K562 (cell line): ENCODE measurements around the gene CCDC78. TPM values are rescaled to one million over a fixed set of nuclear protein-coding genes. Genes with fewer than 3 reads are reported as not detected.
A peak's percentile ranks its signal among the peaks of the same experiment; 100 is the strongest.

Experiments used
- BRF2 ChIP-seq: IDR thresholded peaks from 3 replicates; pipeline ENCODE4 v1.6.1; 2011; ENCODE audit warnings: borderline replicate concordance, mild to moderate bottlenecking; ENCODE audit not compliant: insufficient read length, insufficient read depth
- ETV6 ChIP-seq, 3 experiments: fragments of 150-350 bp in 1 of 3; sonication (generic) in 1 of 3; formaldehyde crosslinking in 1 of 3; IDR thresholded peaks; 2 replicates each; pipeline versions ENCODE4 v1.6.1 to v1.8.0; 2014 to 2022; ENCODE audit warnings: borderline replicate concordance in 2 of 3, low read depth in 2 of 3, antibody characterized with exemption in 1 of 3, low read length in 1 of 3, mild to moderate bottlenecking in 1 of 3, missing genetic modification reagents in 1 of 3
- HDGF ChIP-seq: fragments of 450-650 bp; IDR thresholded peaks from 2 replicates; pipeline ENCODE4 v1.6.1; 2016
- MEF2D ChIP-seq: conservative IDR thresholded peaks from 2 replicates; pipeline ENCODE4 v1.6.1; 2016; ENCODE audit warnings: low read depth, missing genetic modification characterization, missing compliant biosample characterization
- MYC ChIP-seq, 2 experiments: fragments of 250-450 bp in 1 of 2; sonication (Bioruptor Pico) in 1 of 2; IDR thresholded peaks; 2 replicates each; pipeline versions ENCODE4 v1.5.1 to v1.6.1; 2012 to 2021; ENCODE audit warnings: low read depth in 2 of 2, borderline replicate concordance in 1 of 2, improper control_type of control experiment in 1 of 2, low read length in 1 of 2, mild to moderate bottlenecking in 1 of 2, moderate library complexity in 1 of 2
- NCOA4 ChIP-seq: fragments of 450-650 bp; IDR thresholded peaks from 2 replicates; pipeline ENCODE4 v1.6.1; 2018; ENCODE audit warnings: mild to moderate bottlenecking; ENCODE audit not compliant: partially characterized antibody
- PBX2 ChIP-seq, 2 experiments: IDR thresholded peaks in 1 of 2; conservative IDR thresholded peaks in 1 of 2; 2 replicates each; pipeline ENCODE4 v1.6.1; 2016; ENCODE audit warnings: low read depth in 2 of 2, mild to moderate bottlenecking in 1 of 2, missing compliant biosample characterization in 1 of 2, missing genetic modification characterization in 1 of 2, moderate library complexity in 1 of 2
- SP2 ChIP-seq: IDR thresholded peaks from 2 replicates; pipeline ENCODE4 v1.6.1; 2011; ENCODE audit warnings: mild to moderate bottlenecking, low read depth, low read length, moderate library complexity; ENCODE audit not compliant: poor library complexity, severe bottlenecking; ENCODE audit errors: extremely low read depth
- STAT5B ChIP-seq: fragments of 250-450 bp; sonication (Bioruptor Pico); IDR thresholded peaks from 2 replicates; pipeline ENCODE4 v1.8.0; 2021; ENCODE audit warnings: mild to moderate bottlenecking, inconsistent platforms
- SUPT5H ChIP-seq: fragments of 450-650 bp; IDR thresholded peaks from 2 replicates; pipeline ENCODE4 v1.6.1; 2016
- TARDBP ChIP-seq: fragments of 450-650 bp; IDR thresholded peaks from 2 replicates; pipeline ENCODE4 v1.6.1; 2016
- ZBTB8A ChIP-seq: fragments of 450-650 bp; IDR thresholded peaks from 2 replicates; pipeline ENCODE4 v1.6.1; 2018; ENCODE audit warnings: mild to moderate bottlenecking, moderate library complexity; ENCODE audit not compliant: partially characterized antibody
- ZNF583 ChIP-seq: fragments of 250-450 bp; sonication (Bioruptor Pico); IDR thresholded peaks from 2 replicates; pipeline ENCODE4 v1.4.0; 2020
- ZSCAN29 ChIP-seq: fragments of 450-650 bp; IDR thresholded peaks from 2 replicates; pipeline ENCODE4 v1.6.1; 2017
- polyA plus RNA-seq, 8 experiments: library from polyadenylated mRNA; depleted of rRNA in 4 of 8; stranded (reverse) in 5 of 8; unstranded in 3 of 8; fragments of >200 nt; fragmentation: Nextera tagmentation in 2 of 8; fragmentation: Illumina TruSeq in 1 of 8; extraction: Ambion mirVana in 2 of 8; extraction: Trizol in 1 of 8; gene quantifications; 2 replicates each; pipeline versions ENCODE4 v1.2.1 to v1.2.3, GENCODE V29; 2011 to 2014; ENCODE audit warnings: inconsistent platforms in 1 of 8, missing spikeins in 1 of 8
- total RNA-seq, 7 experiments: library from RNA; depleted of rRNA in 6 of 7; stranded (reverse); fragments of >200 nt in 6 of 7; fragmentation: Illumina TruSeq in 2 of 7; extraction: Trizol in 2 of 7; gene quantifications; 2 replicates each; pipeline versions ENCODE4 v1.2.1 to v1.2.3, GENCODE V29; 2011 to 2021; ENCODE audit warnings: low replicate concordance in 1 of 7
- TF ChIP-seq, protein P1 (sequence below): sonication (generic); formaldehyde crosslinking; IDR thresholded peaks from 2 replicates; pipeline ENCODE4 v1.4.0; 2020; ENCODE audit warnings: mild to moderate bottlenecking, missing genetic modification reagents
- TF ChIP-seq, protein P2 (sequence below): fragments of 250-450 bp; sonication (Bioruptor Pico); IDR thresholded peaks from 2 replicates; pipeline ENCODE4 v1.8.0; 2022; ENCODE audit warnings: moderate library complexity, mild to moderate bottlenecking, inconsistent platforms

The CCDC78 gene
- total and polyA plus RNA-seq, 9 of the 15 experiments (the other 6 are each of a cell fraction or from before 2014, with no cell fraction given), result 0.24 to 17.7 (median 2.9) TPM

DNA sequence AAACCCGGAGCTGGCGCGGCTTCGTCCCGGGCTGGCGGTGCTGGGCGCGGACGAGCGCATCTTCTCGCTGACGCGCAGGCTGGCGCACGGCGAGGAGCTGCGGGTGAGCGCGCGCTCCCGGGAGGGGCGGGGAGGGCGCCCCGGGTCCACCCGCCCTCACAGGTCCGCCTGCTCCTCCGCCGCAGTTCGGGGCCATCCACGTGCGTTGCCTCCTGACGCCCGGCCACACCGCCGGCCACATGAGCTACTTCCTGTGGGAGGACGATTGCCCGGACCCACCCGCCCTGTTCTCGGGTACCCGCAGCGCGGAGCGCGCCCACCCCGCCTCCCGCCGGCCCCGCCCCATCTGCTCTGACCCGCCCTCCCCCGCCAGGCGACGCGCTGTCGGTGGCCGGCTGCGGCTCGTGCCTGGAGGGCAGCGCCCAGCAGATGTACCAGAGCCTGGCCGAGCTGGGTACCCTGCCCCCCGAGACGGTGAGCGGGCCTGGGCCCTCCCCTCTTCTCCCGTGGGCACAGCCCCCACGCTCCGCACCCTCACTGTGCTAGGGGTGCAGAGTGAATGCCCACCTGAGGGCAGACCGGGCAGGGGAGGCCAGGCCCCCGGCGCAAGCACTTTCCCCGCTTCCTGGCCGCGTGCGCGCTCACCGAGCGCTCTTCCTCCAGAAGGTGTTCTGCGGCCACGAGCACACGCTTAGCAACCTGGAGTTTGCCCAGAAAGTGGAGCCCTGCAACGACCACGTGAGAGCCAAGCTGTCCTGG is 2.1 kb upstream of the CCDC78 start (continued):
- TF ChIP-seq, protein P1, sequence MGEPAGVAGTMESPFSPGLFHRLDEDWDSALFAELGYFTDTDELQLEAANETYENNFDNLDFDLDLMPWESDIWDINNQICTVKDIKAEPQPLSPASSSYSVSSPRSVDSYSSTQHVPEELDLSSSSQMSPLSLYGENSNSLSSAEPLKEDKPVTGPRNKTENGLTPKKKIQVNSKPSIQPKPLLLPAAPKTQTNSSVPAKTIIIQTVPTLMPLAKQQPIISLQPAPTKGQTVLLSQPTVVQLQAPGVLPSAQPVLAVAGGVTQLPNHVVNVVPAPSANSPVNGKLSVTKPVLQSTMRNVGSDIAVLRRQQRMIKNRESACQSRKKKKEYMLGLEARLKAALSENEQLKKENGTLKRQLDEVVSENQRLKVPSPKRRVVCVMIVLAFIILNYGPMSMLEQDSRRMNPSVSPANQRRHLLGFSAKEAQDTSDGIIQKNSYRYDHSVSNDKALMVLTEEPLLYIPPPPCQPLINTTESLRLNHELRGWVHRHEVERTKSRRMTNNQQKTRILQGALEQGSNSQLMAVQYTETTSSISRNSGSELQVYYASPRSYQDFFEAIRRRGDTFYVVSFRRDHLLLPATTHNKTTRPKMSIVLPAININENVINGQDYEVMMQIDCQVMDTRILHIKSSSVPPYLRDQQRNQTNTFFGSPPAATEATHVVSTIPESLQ (CRISPR knock-in tag), result no peak
- TF ChIP-seq STAT5B (CRISPR knock-in tag) (no peak), ZBTB8A (no peak), ETV6 (IDR thresholded peaks at IDR 0.05; ENCODE audit: borderline replicate concordance in 1 of 2, low read depth in 2 of 2, low read length in 1 of 2) (no peak), ETV6 (CRISPR knock-in tag; IDR thresholded peaks at IDR 0.05; ENCODE audit: borderline replicate concordance) (no peak), SP2 (no peak), MYC (IDR thresholded peaks at IDR 0.05; ENCODE audit: low read depth, low read length) (peak; percentile 92), MYC (CRISPR knock-in tag; IDR thresholded peaks at IDR 0.05; ENCODE audit: borderline replicate concordance, low read depth) (no peak), NCOA4 (no peak), BRF2 (no peak), ZSCAN29 (no peak), PBX2 (CRISPR knock-in tag; IDR thresholded peaks at IDR 0.05; ENCODE audit: low read depth) (no peak), PBX2 (tag; conservative IDR thresholded peaks at IDR 0.05; ENCODE audit: low read depth) (no peak), HDGF (no peak), ZNF583 (no peak), TARDBP (no peak), MEF2D (tag) (no peak), SUPT5H (peak; percentile 64; the same call in 1 of the 2 replicates)
- TF ChIP-seq, protein P2, sequence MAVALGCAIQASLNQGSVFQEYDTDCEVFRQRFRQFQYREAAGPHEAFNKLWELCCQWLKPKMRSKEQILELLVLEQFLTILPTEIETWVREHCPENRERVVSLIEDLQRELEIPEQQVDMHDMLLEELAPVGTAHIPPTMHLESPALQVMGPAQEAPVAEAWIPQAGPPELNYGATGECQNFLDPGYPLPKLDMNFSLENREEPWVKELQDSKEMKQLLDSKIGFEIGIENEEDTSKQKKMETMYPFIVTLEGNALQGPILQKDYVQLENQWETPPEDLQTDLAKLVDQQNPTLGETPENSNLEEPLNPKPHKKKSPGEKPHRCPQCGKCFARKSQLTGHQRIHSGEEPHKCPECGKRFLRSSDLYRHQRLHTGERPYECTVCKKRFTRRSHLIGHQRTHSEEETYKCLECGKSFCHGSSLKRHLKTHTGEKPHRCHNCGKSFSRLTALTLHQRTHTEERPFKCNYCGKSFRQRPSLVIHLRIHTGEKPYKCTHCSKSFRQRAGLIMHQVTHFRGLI, result no peak
